Measurements from ENCODE around the gene MAN2A2. TPM values are rescaled to one million over a fixed set of nuclear protein-coding genes. Genes with fewer than 3 reads are reported as not detected.

Gene MAN2A2
- total and polyA plus RNA-seq, 2 donors (not counting 3 experiments of a cell fraction or from before 2014, with no cell fraction given), result 60.9 to 77.7 TPM

DNA sequence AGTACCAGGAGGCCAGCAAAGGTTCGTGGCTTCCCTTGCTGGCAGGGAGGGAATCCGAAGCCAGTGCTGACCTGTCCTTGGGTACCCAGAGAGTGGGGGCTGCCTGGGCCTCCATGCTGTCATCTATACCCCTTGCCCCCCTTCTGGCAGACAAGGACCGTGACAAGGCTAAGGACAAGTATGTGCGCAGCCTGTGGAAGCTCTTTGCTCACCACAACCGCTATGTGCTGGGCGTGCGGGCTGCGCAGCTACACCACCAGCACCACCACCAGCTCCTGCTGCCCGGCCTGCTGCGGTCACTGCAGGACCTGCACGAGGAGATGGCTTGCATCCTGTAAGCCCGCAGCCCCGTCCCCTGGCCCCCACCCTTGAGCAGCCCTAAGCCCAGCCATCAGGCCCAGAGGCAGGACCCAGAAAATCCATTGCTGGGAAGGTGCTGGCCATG lies 16.0 kb upstream of the MAN2A2 start:
- Histone ChIP-seq H4K20me1 (replicated peaks; ENCODE audit: control insufficient read depth, extremely low read depth, insufficient read depth, low read length) (no peaks in the 10 kb centered on the region), H3K27ac (ENCODE audit: insufficient read depth, low read depth, low read length) (no peak overlapping the region), H3K4me3 (replicated peaks in 1 of 3; ENCODE audit: insufficient read depth in 1 of 3, low read depth in 1 of 3, low read length in 3 of 3) (no peak overlapping the region), H3K4me2 (ENCODE audit: insufficient read depth, low read length) (no peak overlapping the region), H3K4me1 (ENCODE audit: control insufficient read depth, extremely low read depth, insufficient read depth, low read length) (peaks cover 24% of the 10 kb centered on the region), H3K79me2 (ENCODE audit: control insufficient read depth, insufficient read depth, low read length) (peaks cover 15% of the 10 kb centered on the region), H3K9me1 (replicated peaks; ENCODE audit: control insufficient read depth, extremely low read depth, insufficient read depth, low read length) (no peaks in the 10 kb centered on the region), H3K9ac (replicated peaks; ENCODE audit: extremely low read depth, insufficient read depth, low read length) (no peak overlapping the region), H2AFZ (ENCODE audit: low read depth, low read length) (no peak overlapping the region), H3K27me3 (ENCODE audit: control insufficient read depth in 2 of 2, insufficient read depth in 2 of 2, low read length in 2 of 2) (no peaks in the 10 kb centered on the region), H3K9me3 (replicated peaks; ENCODE audit: control insufficient read depth, insufficient read depth, low read length) (no peaks in the 10 kb centered on the region), H3K36me3 (ENCODE audit: control insufficient read depth in 2 of 2, extremely low read depth in 1 of 2, insufficient read depth in 2 of 2, low read length in 2 of 2) (peaks cover 3 to 31% of the 10 kb centered on the region in 2 experiments)
- ChIA-PET POLR2A (no interaction called here), CTCF (interaction anchor here (1.4 to 3.7 kb wide), 6 partner anchors 8 to 398 kb away, joined by 3 to 23 read pairs (median 14); partner anchors contain the start of gene UNC45A)
- DNase-seq (ENCODE audit: low read depth, low spot score) (no peak), FAIRE-seq (no peak)
- intact Hi-C loops (cut with micrococcal nuclease), result loop anchor here (2.0 to 10.0 kb wide), 3 partner anchors 68 to 390 kb away; no protein-coding TSS in a partner anchor
- no TSS peak for BruUV-seq (replicated peaks)
- TF ChIP-seq JUN (IDR thresholded peaks at IDR 0.05; ENCODE audit: borderline replicate concordance, insufficient read depth, insufficient read length, low read depth) (no peak), POLR2A (IDR thresholded peaks at IDR 0.05; ENCODE audit: low read depth, low read length) (no peak), MYC (IDR thresholded peaks at IDR 0.05; ENCODE audit: low read depth, low read length) (no peak), POLR2AphosphoS5 (IDR thresholded peaks at IDR 0.05; ENCODE audit: insufficient read depth, low read depth, low read length) (no peak), FOS (IDR thresholded peaks at IDR 0.05; ENCODE audit: borderline replicate concordance, insufficient read depth, low read length) (no peak), EZH2 (IDR thresholded peaks at IDR 0.05; ENCODE audit: borderline replicate concordance, low read depth, low read length, severe bottlenecking) (no peak), GATA2 (IDR thresholded peaks at IDR 0.05; ENCODE audit: insufficient read depth, insufficient read length, low read depth, low read length) (no peak)
- TF ChIP-seq, protein P1, sequence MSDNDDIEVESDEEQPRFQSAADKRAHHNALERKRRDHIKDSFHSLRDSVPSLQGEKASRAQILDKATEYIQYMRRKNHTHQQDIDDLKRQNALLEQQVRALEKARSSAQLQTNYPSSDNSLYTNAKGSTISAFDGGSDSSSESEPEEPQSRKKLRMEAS (IDR thresholded peaks at IDR 0.05; ENCODE audit: insufficient read depth, insufficient read length), result no peak
- TF ChIP-seq, protein P2, sequence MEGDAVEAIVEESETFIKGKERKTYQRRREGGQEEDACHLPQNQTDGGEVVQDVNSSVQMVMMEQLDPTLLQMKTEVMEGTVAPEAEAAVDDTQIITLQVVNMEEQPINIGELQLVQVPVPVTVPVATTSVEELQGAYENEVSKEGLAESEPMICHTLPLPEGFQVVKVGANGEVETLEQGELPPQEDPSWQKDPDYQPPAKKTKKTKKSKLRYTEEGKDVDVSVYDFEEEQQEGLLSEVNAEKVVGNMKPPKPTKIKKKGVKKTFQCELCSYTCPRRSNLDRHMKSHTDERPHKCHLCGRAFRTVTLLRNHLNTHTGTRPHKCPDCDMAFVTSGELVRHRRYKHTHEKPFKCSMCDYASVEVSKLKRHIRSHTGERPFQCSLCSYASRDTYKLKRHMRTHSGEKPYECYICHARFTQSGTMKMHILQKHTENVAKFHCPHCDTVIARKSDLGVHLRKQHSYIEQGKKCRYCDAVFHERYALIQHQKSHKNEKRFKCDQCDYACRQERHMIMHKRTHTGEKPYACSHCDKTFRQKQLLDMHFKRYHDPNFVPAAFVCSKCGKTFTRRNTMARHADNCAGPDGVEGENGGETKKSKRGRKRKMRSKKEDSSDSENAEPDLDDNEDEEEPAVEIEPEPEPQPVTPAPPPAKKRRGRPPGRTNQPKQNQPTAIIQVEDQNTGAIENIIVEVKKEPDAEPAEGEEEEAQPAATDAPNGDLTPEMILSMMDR (IDR thresholded peaks at IDR 0.05; ENCODE audit: extremely low read depth in 1 of 2, insufficient read depth in 1 of 2, low read depth in 1 of 2, low read length in 2 of 2), result no peak
- dilution Hi-C loops (cut with MboI; ENCODE audit: extremely low pct_ligation_motif_present, low sequenced_read_pairs), result no loop called here
